Measurements from ENCODE around the gene SLC44A4. TPM values are rescaled to one million over a fixed set of nuclear protein-coding genes. Genes with fewer than 3 reads are reported as not detected.

The SLC44A4 gene
- total RNA-seq, 2 experiments from 2014 or later: 0.20 TPM; not detected in 1

DNA sequence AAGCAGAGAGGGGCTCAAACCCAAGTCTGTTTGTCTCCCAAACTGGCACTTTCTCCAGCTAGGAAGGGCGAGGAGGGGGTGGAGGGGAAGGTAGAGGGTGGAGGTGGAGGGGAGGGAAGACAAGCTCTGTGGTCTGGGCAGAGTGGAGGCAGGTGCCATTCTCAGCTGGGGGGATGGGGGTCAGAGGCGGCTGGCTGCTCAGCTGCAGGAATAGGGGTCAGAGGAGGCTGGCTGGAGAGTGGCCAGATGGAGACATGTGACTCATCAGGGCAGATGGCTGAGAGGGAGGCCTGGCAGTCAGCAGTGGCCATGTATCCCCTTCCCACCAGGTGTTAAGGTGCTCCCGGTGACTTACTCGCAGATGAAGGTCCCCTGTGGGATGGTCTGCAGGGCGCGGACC is 3.5 kb upstream of the SLC44A4 start:
- no peak for TF ChIP-seq CTCF (IDR thresholded peaks at IDR 0.05)
- ATAC-seq (ENCODE audit: poor library complexity) (no peak), DNase-seq (no peak)
- H3K4me3 Mint-ChIP-seq: no peak overlapping the region
- peaks cover 75% of the 10 kb centered on the region for H3K36me3 Mint-ChIP-seq (ENCODE audit: low read depth)
- ChIA-PET POLR2A (no interaction called here), CTCF (no interaction called here)
- no peaks in the 10 kb centered on the region for H3K4me1 Mint-ChIP-seq (ENCODE audit: low read depth)
- no peaks in the 10 kb centered on the region for H3K4me1 ChIP-seq (ENCODE audit: insufficient read depth, low read length)
- H3K36me3 ChIP-seq (ENCODE audit: insufficient read depth, low read length): peaks cover 68% of the 10 kb centered on the region
- no peaks in the 10 kb centered on the region for H3K27me3 Mint-ChIP-seq
- no peak overlapping the region for H3K27ac Mint-ChIP-seq
- intact Hi-C loops (cut with DNase I, micrococcal nuclease): no loop called here
- H3K9me3 ChIP-seq (ENCODE audit: control insufficient read depth in 1 of 2, insufficient read depth in 1 of 2, low read length in 2 of 2): no peaks in the 10 kb centered on the region
- no peaks in the 10 kb centered on the region for H3K9me3 Mint-ChIP-seq
- H3K27me3 ChIP-seq (ENCODE audit: control insufficient read depth in 1 of 2, insufficient read depth in 2 of 2, low read length in 2 of 2): no peaks in the 10 kb centered on the region
- H3K4me3 ChIP-seq (ENCODE audit: low read length): no peak overlapping the region
- no peak overlapping the region for H3K27ac ChIP-seq (ENCODE audit: low read depth in 1 of 2, low read length in 2 of 2)

- H3K9me3 ChIP-seq (ENCODE audit: control insufficient read depth in 1 of 2, insufficient read depth in 1 of 2, low read length in 2 of 2): no peaks in the 10 kb centered on the region
- no peak for ATAC-seq (ENCODE audit: poor library complexity)
- peaks cover 58% of the 10 kb centered on the region for H3K36me3 ChIP-seq (ENCODE audit: insufficient read depth, low read length)
- no peak overlapping the region for H3K27ac Mint-ChIP-seq
- no peaks in the 10 kb centered on the region for H3K9me3 Mint-ChIP-seq
- H3K4me1 ChIP-seq (ENCODE audit: insufficient read depth, low read length): no peaks in the 10 kb centered on the region
- no peak for DNase-seq
- CTCF ChIA-PET: no interaction called here
- POLR2A ChIA-PET: interaction anchor here (0.6 kb wide), 1 partner anchor 94 kb away, joined by 3 read pairs; no protein-coding TSS in a partner anchor
- no peak overlapping the region for H3K4me3 ChIP-seq (ENCODE audit: low read length)
- no peak overlapping the region for H3K27ac ChIP-seq (ENCODE audit: low read depth in 1 of 2, low read length in 2 of 2)
- no peak overlapping the region for H3K4me3 Mint-ChIP-seq
- no peaks in the 10 kb centered on the region for H3K27me3 ChIP-seq (ENCODE audit: control insufficient read depth in 1 of 2, insufficient read depth in 2 of 2, low read length in 2 of 2)
- TF ChIP-seq CTCF (IDR thresholded peaks at IDR 0.05): no peak
- no peaks in the 10 kb centered on the region for H3K27me3 Mint-ChIP-seq
- intact Hi-C loops (cut with DNase I, micrococcal nuclease): no loop called here
- H3K4me1 Mint-ChIP-seq (ENCODE audit: low read depth): no peaks in the 10 kb centered on the region
- peaks cover 64% of the 10 kb centered on the region for H3K36me3 Mint-ChIP-seq (ENCODE audit: low read depth)
These were observed 2.5 kb upstream of the SLC44A4 start for GRCh38 chr6:31881136-31881859.

DNA sequence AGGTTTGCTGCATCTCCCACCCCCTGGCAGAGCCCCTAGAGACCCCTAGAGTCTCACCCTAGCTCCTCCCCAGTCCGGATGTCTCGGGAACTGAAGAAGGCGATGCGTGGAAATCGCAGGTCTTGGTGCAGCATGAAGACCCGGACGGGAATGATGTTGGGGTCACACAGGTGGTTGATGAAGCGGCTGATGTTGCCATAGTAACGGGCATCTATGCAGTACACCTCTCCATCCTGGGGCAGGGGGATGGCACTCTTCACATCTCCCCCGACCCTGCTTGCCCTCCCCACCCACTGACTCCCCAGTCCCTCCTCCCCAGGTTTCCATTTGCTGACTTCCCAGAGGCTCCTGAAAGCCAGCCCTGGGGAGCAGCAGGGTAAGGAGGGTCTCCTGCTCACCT is 1.8 kb upstream of the SLC44A4 start:
- no peaks in the 10 kb centered on the region for H3K9me3 Mint-ChIP-seq
- H3K27ac Mint-ChIP-seq: no peak overlapping the region
- ATAC-seq (ENCODE audit: poor library complexity) (no peak), DNase-seq (no peak)
- no peaks in the 10 kb centered on the region for H3K27me3 Mint-ChIP-seq
- no peaks in the 10 kb centered on the region for H3K4me1 ChIP-seq (ENCODE audit: insufficient read depth, low read length)
- no peaks in the 10 kb centered on the region for H3K9me3 ChIP-seq (ENCODE audit: control insufficient read depth in 1 of 2, insufficient read depth in 1 of 2, low read length in 2 of 2)
- no peak for TF ChIP-seq CTCF (IDR thresholded peaks at IDR 0.05)
- POLR2A ChIA-PET: no interaction called here
- H3K36me3 Mint-ChIP-seq (ENCODE audit: low read depth): peaks cover 57% of the 10 kb centered on the region
- H3K4me3 Mint-ChIP-seq: no peak overlapping the region
- H3K4me3 ChIP-seq (ENCODE audit: low read length): no peak overlapping the region
- no peak overlapping the region for H3K27ac ChIP-seq (ENCODE audit: low read depth in 1 of 2, low read length in 2 of 2)
- no peaks in the 10 kb centered on the region for H3K27me3 ChIP-seq (ENCODE audit: control insufficient read depth in 1 of 2, insufficient read depth in 2 of 2, low read length in 2 of 2)
- H3K4me1 Mint-ChIP-seq (ENCODE audit: low read depth): no peaks in the 10 kb centered on the region
- CTCF ChIA-PET: no interaction called here
- H3K36me3 ChIP-seq (ENCODE audit: insufficient read depth, low read length): peaks cover 53% of the 10 kb centered on the region
- intact Hi-C loops (cut with DNase I, micrococcal nuclease): no loop called here
